DOHH2 (cell line): ENCODE data around the gene TMCO4.

Source experiments
- H3F3A ChIP-seq: fragments of 200-600 bp; sonication (generic), shearing (Covaris generic); 2 replicates; pipeline ENCODE4 v1.6.0; 2016; ENCODE audit warnings: antibody characterized with exemption, mild to moderate bottlenecking; ENCODE audit not compliant: control insufficient read depth, insufficient read depth
- H3K27ac ChIP-seq: fragments of 200-600 bp; sonication (generic); 2 replicates; pipeline ENCODE4 v1.5.1; 2014; ENCODE audit warnings: low read depth, mild to moderate bottlenecking, low read length, moderate library complexity
- H3K27me3 ChIP-seq: fragments of 200-600 bp; sonication (generic); 2 replicates; pipeline ENCODE4 v1.6.1; 2014; ENCODE audit warnings: mild to moderate bottlenecking, low read length, mixed read lengths; ENCODE audit not compliant: control insufficient read depth
- H3K36me3 ChIP-seq: fragments of 200-600 bp; sonication (generic); 2 replicates; pipeline ENCODE4 v1.6.1; 2014; ENCODE audit warnings: mild to moderate bottlenecking, low read length, moderate library complexity, mixed read lengths; ENCODE audit not compliant: control insufficient read depth
- H3K4me1 ChIP-seq: fragments of 200-600 bp; sonication (generic); 2 replicates; pipeline ENCODE4 v1.6.1; 2014; ENCODE audit warnings: mild to moderate bottlenecking, low read length, mixed read lengths; ENCODE audit not compliant: control insufficient read depth
- H3K4me2 ChIP-seq: fragments of 200-600 bp; sonication (generic); 2 replicates; pipeline ENCODE4 v1.6.0; 2014; ENCODE audit warnings: mild to moderate bottlenecking, low read length, moderate library complexity
- H3K4me3 ChIP-seq: fragments of 200-600 bp; sonication (generic); 2 replicates; pipeline ENCODE4 v1.5.1; 2014; ENCODE audit warnings: mild to moderate bottlenecking, low read length, mixed read lengths
- H3K79me2 ChIP-seq: fragments of 200-600 bp; sonication (generic); 2 replicates; pipeline ENCODE4 v1.6.1; 2014; ENCODE audit warnings: mild to moderate bottlenecking, low read length, mixed read lengths; ENCODE audit not compliant: control insufficient read depth
- H3K9me2 ChIP-seq: fragments of 200-600 bp; sonication (generic); replicated peaks from 2 replicates; pipeline ENCODE4 v1.6.1; 2014; ENCODE audit warnings: mild to moderate bottlenecking, low read length, mixed read lengths; ENCODE audit not compliant: control insufficient read depth
- H3K9me3 ChIP-seq: fragments of 200-600 bp; sonication (generic); 2 replicates; pipeline ENCODE4 v1.6.1; 2014; ENCODE audit warnings: antibody characterized with exemption, low read length, mixed read lengths; ENCODE audit not compliant: control insufficient read depth, insufficient read depth
- H4K20me1 ChIP-seq: fragments of 200-600 bp; sonication (generic); 2 replicates; pipeline ENCODE4 v1.6.0; 2014; ENCODE audit warnings: low read depth, mild to moderate bottlenecking, antibody characterized with exemption, low read length, moderate library complexity; ENCODE audit not compliant: control insufficient read depth, insufficient read depth
- CTCF ChIP-seq: fragments of 200-600 bp; sonication (generic); IDR thresholded peaks from one replicate; pipeline ENCODE4 v1.5.1; 2014; ENCODE audit warnings: antibody characterized with exemption, mild to moderate bottlenecking, low read depth, low read length; ENCODE audit not compliant: poor library complexity, severe bottlenecking
- EZH2phosphoT487 ChIP-seq: fragments of 200-600 bp; sonication (generic); IDR thresholded peaks from 2 replicates; pipeline ENCODE4 v1.6.1; 2017; ENCODE audit warnings: borderline replicate concordance, mild to moderate bottlenecking, antibody characterized with exemption, low read length, moderate library complexity, mixed read lengths

TMCO4 gene

GRCh38 chr1:19744886-19745285, 54.8 kb downstream of the TMCO4 start:
- Histone ChIP-seq H3K27ac (no peak overlapping the region), H3K79me2 (no peaks in the 10 kb centered on the region), H3K9me3 (no peaks in the 10 kb centered on the region), H3K4me2 (no peak overlapping the region), H3K36me3 (no peaks in the 10 kb centered on the region), H3F3A (no peaks in the 10 kb centered on the region), H4K20me1 (no peaks in the 10 kb centered on the region), H3K4me3 (no peak overlapping the region), H3K27me3 (no peaks in the 10 kb centered on the region), H3K4me1 (no peaks in the 10 kb centered on the region), H3K9me2 (no peaks in the 10 kb centered on the region)
- TF ChIP-seq EZH2phosphoT487 (no peak), CTCF (no peak)

GRCh38 chr1:19744335-19744743, 55.4 kb downstream of the TMCO4 start:
- Histone ChIP-seq H3K27me3 (no peaks in the 10 kb centered on the region), H3K36me3 (no peaks in the 10 kb centered on the region), H3K4me1 (no peaks in the 10 kb centered on the region), H3K9me2 (no peaks in the 10 kb centered on the region), H3K4me2 (no peak overlapping the region), H3K9me3 (no peaks in the 10 kb centered on the region), H3K79me2 (no peaks in the 10 kb centered on the region), H4K20me1 (no peaks in the 10 kb centered on the region), H3F3A (no peaks in the 10 kb centered on the region), H3K4me3 (no peak overlapping the region), H3K27ac (no peak overlapping the region)
- TF ChIP-seq CTCF (no peak), EZH2phosphoT487 (no peak)

- H3K4me2 ChIP-seq, result no peak overlapping the region
- TF ChIP-seq EZH2phosphoT487, result no peak
- TF ChIP-seq CTCF, result no peak
- H4K20me1 ChIP-seq, result no peaks in the 10 kb centered on the region
- H3K9me2 ChIP-seq, result no peaks in the 10 kb centered on the region
- H3K36me3 ChIP-seq, result no peaks in the 10 kb centered on the region
- H3K4me1 ChIP-seq, result no peaks in the 10 kb centered on the region
- H3F3A ChIP-seq, result no peaks in the 10 kb centered on the region
- no peaks in the 10 kb centered on the region for H3K27me3 ChIP-seq
- no peak overlapping the region for H3K27ac ChIP-seq
- no peaks in the 10 kb centered on the region for H3K9me3 ChIP-seq
- no peak overlapping the region for H3K4me3 ChIP-seq
- H3K79me2 ChIP-seq, result no peaks in the 10 kb centered on the region
Observed at GRCh38 chr1:19743793-19744192, 55.9 kb downstream of the TMCO4 start.

GRCh38 chr1:19743180-19743579, 56.5 kb downstream of the TMCO4 start:
- Histone ChIP-seq H3K4me2 (no peak overlapping the region), H3K4me1 (no peaks in the 10 kb centered on the region), H3K36me3 (no peaks in the 10 kb centered on the region), H3K9me3 (no peaks in the 10 kb centered on the region), H3K4me3 (no peak overlapping the region), H3K9me2 (no peaks in the 10 kb centered on the region), H3K79me2 (no peaks in the 10 kb centered on the region), H3K27ac (no peak overlapping the region), H4K20me1 (no peaks in the 10 kb centered on the region), H3F3A (no peaks in the 10 kb centered on the region), H3K27me3 (no peaks in the 10 kb centered on the region)
- TF ChIP-seq EZH2phosphoT487 (no peak), CTCF (no peak)
